Retinal pigment epithelial cell (primary cell): ENCODE results near the gene GATB.

Experiments used
- DNase-seq: peaks from one replicate; pipeline ENCODE4 v3.0.0-alpha.2; 2010; ENCODE audit warnings: low read depth
- H3K4me3 ChIP-seq: 2 replicates; pipeline ENCODE4 v1.5.1; 2011; ENCODE audit warnings: mild to moderate bottlenecking, low read length, control low read depth, moderate library complexity
- CTCF ChIP-seq: conservative IDR thresholded peaks from 2 replicates; pipeline ENCODE4 v1.5.1; 2011; ENCODE audit warnings: low read depth, low read length, control low read depth, inconsistent platforms

GATB gene

GRCh38 chr4:151670843-151671242 lies 90.0 kb downstream of the GATB start:
- no peak overlapping the region for H3K4me3 ChIP-seq
- no peak for DNase-seq
- no peak for TF ChIP-seq CTCF

- no peak for TF ChIP-seq CTCF
- no peak overlapping the region for H3K4me3 ChIP-seq
- DNase-seq = no peak
Measured at GRCh38 chr4:151669990-151670389, 90.8 kb downstream of the GATB start.

GRCh38 chr4:151668689-151669402 lies 92.0 kb downstream of the GATB start:
- DNase-seq = no peak
- no peak for TF ChIP-seq CTCF

GRCh38 chr4:151667666-151668065 lies 93.1 kb downstream of the GATB start:
- no peak for TF ChIP-seq CTCF

More at GRCh38 chr4:151668689-151669402, 92.0 kb downstream of the GATB start:
- no peak overlapping the region for H3K4me3 ChIP-seq

GRCh38 chr4:151667048-151667447 lies 93.8 kb downstream of the GATB start:
- no peak for TF ChIP-seq CTCF
- DNase-seq = no peak
- H3K4me3 ChIP-seq = no peak overlapping the region

More at GRCh38 chr4:151667666-151668065, 93.1 kb downstream of the GATB start:
- H3K4me3 ChIP-seq = no peak overlapping the region
- no peak for DNase-seq

GRCh38 chr4:151666501-151666900 lies 94.3 kb downstream of the GATB start:
- TF ChIP-seq CTCF = no peak
- DNase-seq = no peak
- no peak overlapping the region for H3K4me3 ChIP-seq

- H3K4me3 ChIP-seq = no peak overlapping the region
- DNase-seq = no peak
- TF ChIP-seq CTCF = no peak
Measured at GRCh38 chr4:151665785-151666127, 95.1 kb downstream of the GATB start.
